CD4-positive, alpha-beta T cell treated with Interleukin-10 for 1 hour (primary cell): Measurements from ENCODE around the gene SLC19A1.

Experiments used
- DNase-seq: peaks from one replicate; pipeline ENCODE4 v3.0.0-alpha.2; 2020

The SLC19A1 gene

GRCh38 chr21:45449658-45450422 lies 92.4 kb downstream of the SLC19A1 start:
- DNase-seq = no peak

- DNase-seq = no peak
Observed at GRCh38 chr21:45448810-45449657, 93.2 kb downstream of the SLC19A1 start.

- no peak for DNase-seq
Observed at GRCh38 chr21:45448283-45448809, 93.9 kb downstream of the SLC19A1 start.
